Daoy (cell line): Measurements from ENCODE around the gene MYOM1. TPM values are rescaled to one million over a fixed set of nuclear protein-coding genes. Genes with fewer than 3 reads are reported as not detected.
A peak's percentile ranks its signal among the peaks of the same experiment; 100 is the strongest.

Experiments
- DNase-seq: peaks from one replicate; pipeline ENCODE4 v3.0.0-alpha.2; 2015; ENCODE audit warnings: low read depth
- total RNA-seq: library from RNA; depleted of rRNA; stranded (reverse); fragments of >200 nt; shearing (Covaris generic); gene quantifications from 2 replicates; pipeline ENCODE4 v1.2.3, GENCODE V29; 2014

MYOM1 gene
- total RNA-seq, 1 experiment from 2014 or later = not detected

DNA sequence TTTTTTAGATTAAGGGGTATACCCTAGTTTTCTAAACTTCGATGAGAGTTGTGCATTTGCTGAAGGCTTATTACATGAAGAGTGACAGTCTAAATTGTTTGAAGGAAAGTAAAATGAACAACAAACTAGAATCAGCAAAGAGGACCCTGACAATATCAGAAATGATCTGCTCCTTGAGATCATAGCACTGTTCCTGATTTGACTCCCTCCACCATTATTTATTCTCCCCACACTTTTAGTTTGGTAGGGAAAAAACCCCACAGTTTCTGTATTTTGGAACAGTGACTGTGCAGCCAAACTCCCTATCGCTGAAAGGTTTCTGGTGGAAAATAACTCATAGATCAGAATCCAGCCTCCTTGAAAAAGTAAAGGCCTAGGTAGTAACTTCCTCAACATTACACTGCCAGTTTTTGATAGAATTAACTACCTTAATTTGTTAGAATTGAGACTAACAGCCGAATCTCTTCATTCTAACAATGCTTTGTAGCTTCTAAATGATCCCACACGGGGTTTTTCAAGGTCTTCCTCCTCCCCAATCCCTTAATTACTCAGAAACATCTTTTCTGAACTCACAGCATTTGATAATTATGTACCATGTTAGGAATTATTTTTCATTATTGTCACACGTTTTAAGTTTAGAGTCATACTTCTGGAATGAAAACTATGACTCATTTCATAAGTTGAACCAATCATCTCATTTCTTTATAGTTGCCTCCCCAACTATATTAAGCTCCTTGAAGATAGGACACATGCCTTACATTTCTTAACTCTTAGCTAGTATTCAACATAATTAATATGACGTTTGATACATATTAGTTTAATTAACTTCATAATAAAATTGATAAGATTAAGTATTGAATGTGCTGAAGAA, 30.7 kb upstream of the MYOM1 start:
- no peak for DNase-seq

GRCh38 chr18:3248658-3249359, 29.0 kb upstream of the MYOM1 start:
- peak; percentile 39 for DNase-seq

GRCh38 chr18:3248062-3248657, 28.4 kb upstream of the MYOM1 start:
- no peak for DNase-seq

DNA sequence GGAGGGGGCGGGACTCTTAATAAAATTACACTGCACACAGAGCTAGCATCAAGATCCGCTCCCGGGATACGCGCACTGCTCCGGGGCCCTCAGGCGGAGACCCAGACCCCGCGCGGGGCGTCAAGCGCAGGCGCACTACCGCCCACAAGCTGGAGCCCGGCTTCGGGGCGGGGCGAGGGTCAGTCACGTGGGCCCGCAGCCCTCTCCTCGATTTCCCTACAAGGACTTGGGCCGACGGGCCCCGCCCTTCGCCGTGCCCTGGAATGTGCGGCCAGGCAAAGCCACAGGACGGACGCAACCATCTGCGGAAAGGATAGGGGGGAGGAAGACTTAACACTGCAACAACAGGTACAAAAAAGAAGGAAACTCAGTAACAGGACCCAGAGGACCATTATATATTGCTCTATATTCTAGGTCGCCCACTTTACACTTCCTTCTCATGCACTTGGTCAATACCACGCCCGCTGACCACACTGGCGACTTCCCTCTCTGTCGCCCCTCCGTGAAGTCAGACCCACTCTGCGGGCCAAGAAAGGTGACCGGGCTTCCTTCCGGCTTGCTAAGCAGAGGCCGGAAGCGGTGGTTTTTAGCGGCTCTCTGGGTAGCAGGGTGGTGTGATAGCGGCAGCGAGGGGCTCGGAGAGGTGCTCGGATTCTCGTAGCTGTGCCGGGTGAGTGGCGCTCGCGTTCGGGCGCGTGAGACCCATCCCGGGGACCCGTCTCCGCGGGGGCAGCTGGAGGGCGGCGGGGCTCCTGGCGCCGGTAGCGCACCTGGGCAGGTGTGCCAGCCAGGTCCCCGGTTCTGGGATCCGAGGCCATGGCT, 27.7 kb upstream of the MYOM1 start, which contains the start of gene MYL12A:
Gene MYL12A (plus strand): TSS at position 562 of the 822 bp plus-strand sequence. CDS start 5,447 bp downstream, outside the sequence.
- peak; percentile 86 for DNase-seq

- DNase-seq = no peak
These were observed 27.0 kb upstream of the MYOM1 start for GRCh38 chr18:3246635-3247239.

DNA sequence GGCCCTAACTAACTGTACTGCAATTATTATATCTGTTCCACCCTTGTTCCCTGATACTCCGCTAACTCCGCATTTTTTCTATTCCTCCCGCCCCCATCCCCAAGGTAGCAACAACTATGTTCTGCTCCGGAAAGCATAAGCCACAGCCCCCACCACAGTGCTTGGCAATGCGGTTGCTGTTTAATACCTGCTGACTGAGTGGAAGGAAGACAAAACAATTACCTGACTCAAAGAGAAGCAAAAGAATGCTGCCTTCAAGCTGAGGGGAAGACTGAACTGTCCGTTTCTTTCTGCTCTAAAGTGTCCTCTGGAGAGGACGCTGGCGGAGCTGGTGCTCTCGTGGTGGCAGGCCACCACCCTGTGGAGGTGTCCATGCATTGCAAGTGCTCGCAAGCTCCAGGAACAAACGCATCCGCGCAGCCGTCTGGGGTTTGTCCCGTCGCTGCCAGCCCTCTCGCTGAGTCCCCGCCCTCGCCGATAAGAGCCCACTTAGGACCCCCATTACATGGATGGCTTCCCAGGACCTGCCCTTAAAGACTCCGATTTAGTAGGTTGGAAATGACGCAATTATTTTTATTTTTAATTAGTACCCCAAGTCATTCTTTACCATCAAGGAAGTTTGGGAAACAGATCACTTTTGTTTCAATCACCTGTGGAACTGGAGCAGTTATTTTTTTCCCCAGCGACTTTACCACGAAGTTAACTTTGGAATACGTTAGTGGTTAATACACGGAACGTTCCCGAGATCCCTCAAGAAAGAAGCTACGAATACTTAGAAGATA, 26.3 kb upstream of the MYOM1 start:
- DNase-seq = peak; percentile 79

DNA sequence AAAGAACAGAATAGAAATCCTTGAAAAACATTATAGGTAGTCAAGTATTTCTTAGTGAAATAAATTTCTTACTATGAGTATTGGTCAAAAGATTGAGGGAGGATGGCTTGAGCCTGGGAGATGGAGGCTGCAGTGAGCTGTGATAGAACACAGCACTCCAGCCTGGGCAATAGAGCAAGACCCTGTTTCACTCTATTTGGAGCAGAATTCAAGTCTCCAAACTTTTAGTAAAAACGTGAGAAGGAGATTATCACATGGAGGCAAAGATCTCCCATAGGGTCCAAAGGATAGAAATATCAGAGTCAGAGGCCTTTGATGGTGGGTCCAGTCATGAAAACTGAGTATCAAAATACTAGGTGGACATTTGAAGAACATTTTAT, 25.4 kb upstream of the MYOM1 start:
- DNase-seq = no peak

DNA sequence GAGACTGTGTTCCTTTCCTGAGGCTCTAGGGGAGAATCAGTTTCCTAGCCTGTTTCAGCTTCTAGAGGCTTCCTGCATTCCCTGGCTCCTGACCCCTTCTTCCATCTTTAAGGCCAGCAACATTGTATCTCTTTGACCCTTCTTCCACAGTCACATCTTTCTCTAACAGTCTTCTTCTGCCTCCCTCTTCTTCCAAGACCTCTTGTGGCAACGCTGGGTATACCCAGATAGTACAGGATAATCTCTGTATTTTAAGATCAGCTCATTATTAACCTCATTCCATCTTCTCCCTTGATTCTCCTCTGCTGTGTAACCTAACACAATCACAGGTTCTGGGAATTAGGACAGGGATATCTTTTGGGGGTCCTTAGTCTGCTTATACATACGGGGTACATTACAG, 19.0 kb upstream of the MYOM1 start:
- DNase-seq = no peak

GRCh38 chr18:3236470-3236869, 16.7 kb upstream of the MYOM1 start:
- no peak for DNase-seq

DNA sequence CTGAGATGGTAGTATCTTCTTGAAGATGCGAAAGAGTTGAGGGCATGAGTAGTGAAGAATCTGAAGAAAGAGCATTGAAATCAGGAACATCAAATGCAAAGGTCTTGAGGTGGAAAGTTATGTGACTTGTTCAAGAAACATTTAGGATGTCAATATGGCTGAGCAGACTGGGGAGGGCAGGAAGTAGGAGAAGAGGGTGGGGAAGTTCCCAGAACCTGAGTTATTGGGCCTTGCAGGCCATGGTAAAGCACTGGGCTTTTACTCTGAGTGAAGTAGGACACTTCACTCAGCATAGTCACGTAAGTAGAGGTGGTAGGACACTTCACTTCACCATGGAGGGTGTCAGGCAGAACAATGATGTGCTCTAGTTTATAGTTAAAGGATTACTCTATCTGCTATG, 16.1 kb upstream of the MYOM1 start:
- no peak for DNase-seq

- no peak for DNase-seq
These were observed 14.7 kb upstream of the MYOM1 start for GRCh38 chr18:3234457-3234856.

DNA sequence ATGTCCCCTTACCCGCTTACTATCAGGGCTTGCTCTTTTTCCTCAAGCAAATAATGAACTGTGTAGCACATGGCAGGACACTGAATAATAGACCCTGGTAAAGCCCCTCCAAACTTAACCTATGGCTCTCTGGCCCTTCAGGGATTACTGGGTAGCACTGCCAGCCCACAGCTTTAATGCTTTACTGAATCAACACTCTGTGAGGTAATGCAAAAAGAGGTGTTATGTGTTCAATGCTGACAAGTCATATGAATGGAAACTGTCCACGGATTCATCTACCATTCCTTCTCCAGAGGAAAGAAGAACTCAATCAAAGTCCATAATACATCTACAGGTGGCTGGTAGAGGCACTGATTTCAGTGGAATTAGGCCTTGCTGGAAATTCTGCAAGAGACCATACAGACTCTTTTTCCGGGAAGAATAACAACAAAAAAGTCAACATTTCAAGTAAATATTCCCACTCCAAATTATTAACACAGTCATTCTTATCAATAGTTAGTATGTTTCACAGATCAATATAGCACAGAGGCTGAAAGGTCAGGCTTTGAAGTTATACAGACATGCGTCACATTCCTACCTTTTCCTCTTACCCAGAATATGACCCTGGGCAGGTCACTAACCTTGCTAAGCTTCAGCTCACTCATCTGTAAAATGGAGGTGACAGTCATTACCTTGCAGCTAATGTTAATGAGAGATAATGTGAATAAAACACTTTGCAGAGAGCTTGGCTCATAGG, 13.8 kb upstream of the MYOM1 start:
- no peak for DNase-seq

- DNase-seq = no peak
These were observed 13.2 kb upstream of the MYOM1 start for GRCh38 chr18:3233004-3233403.

- DNase-seq = no peak
These were observed 10.9 kb upstream of the MYOM1 start for GRCh38 chr18:3230401-3231334.

GRCh38 chr18:3226048-3226447, 6.3 kb upstream of the MYOM1 start:
- DNase-seq = no peak

DNA sequence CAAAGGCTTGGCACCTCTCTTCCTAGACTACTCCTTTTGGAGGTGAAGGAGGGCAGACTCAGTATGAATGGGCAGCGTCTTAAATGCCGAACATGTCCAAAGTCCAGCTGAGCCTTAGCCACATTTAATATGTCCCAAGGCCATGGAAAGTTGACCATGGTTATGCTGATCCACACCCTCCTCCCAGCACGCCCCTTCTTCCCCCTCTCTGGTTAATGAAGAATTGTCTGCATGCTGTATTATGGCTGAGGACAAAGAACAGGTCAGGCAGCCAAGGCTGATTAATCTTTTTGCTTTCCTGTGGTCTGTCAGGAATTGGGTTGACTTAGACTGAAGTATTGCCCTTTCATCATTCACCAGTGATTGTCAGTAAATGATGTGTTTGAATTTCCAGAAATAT, 5.8 kb upstream of the MYOM1 start:
- no peak for DNase-seq

- DNase-seq = no peak
These were observed 4.5 kb upstream of the MYOM1 start for GRCh38 chr18:3224223-3224622.

DNA sequence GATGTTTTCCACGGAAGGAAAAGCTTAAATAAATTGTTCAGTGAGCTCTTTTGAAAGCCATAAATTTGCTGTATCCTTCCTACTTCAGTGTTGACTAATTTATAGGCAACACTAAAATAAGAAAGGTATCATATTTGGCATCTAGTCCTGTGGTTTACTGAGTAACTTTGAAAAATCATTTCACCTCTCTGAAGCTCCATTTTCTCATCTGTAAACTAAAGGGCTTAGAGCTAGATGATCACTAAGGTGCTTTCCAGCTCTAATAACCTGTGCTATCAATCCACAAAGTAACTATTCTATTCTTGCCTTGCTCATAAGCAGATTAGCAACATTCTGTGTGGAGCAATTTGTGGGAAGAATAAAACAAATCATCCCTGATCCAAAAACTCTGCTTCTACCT, 3.6 kb upstream of the MYOM1 start:
- DNase-seq = no peak

DNA sequence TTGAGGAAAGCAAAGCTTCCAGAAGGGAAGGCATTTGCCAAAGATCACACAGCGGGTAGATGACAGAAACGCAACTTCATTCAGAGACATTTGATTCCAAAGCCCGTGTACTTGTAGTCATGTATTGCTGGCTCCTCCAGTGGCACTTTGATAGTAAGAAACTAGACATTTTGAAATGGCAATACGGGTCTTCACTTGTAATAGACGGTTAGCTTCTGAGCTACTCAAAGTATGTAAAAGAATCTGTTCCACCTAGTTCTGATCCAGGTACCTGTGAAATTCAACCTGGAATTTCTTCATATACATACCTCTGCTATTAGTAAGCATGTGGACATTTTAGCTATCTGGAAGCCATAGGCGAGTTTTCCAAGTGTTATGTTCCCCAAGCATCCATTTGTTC, 1.7 kb upstream of the MYOM1 start:
- no peak for DNase-seq
